ENCODE data around the gene SCAND1. TPM values are rescaled to one million over a fixed set of nuclear protein-coding genes. Genes with fewer than 3 reads are reported as not detected.

SCAND1 gene
- total RNA-seq, 1 donor from 2014 or later = 97.8 TPM

GRCh38 chr20:35939264-35939663 lies 15.0 kb downstream of the SCAND1 start:
- Mint-ChIP-seq H3K27me3 (ENCODE audit: unreplicated experiment) (peaks cover 4% of the 10 kb centered on the region), H3K9me3 (ENCODE audit: unreplicated experiment) (peaks cover 1% of the 10 kb centered on the region), H3K36me3 (ENCODE audit: unreplicated experiment) (no peaks in the 10 kb centered on the region), H3K4me1 (ENCODE audit: low read depth, unreplicated experiment) (peaks cover 4% of the 10 kb centered on the region), H3K27ac (ENCODE audit: unreplicated experiment) (no peak overlapping the region), H3K4me3 (ENCODE audit: unreplicated experiment) (no peak overlapping the region)
- DNase-seq = no peak
- no peak for TF ChIP-seq CTCF (IDR thresholded peaks at IDR 0.05; ENCODE audit: partially characterized antibody, unreplicated experiment)

DNA sequence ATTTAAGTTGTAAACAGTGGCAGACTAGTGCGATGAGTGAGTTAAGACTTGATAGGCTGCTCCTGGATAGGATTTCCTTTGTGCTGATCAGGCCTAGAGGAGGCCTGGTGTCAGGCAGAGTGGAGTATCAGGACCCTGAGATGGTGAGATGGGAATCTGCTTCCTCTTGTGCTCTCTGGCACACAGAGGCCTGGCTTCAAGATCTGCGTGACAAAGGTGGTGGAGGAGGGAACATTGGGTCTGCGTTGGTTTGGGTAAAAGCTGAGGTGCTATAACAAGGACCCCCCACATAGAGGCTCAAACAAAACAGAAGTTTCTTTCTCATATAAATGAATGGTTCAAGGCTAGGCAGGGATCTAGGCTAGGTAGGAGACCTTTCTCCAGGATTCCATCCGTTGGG lies 20.3 kb downstream of the SCAND1 start:
- peaks cover 3% of the 10 kb centered on the region for H3K9me3 Mint-ChIP-seq (ENCODE audit: unreplicated experiment)

DNA sequence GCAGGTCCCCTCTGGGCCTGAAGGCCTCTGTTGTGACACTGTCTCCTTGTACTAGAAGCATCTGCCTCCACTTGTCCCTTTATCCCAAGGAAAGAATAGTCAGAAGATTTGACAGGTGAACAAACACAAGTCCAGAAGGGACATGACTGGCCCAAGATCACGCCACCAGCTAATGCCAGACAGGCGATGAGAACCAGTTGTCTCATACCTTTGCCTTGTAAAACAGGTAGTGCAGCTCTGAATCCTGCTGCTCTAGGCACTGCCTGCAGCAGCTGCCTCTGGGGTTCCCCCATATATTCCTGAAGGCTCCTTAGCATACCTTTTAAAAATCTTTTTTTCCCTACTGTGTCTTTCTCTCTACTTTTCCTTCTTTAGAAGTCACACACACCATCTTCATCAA lies 25.0 kb downstream of the SCAND1 start:
- DNase-seq = no peak
- Mint-ChIP-seq H3K9me3 (ENCODE audit: unreplicated experiment) (peaks cover 2% of the 10 kb centered on the region), H3K27me3 (ENCODE audit: unreplicated experiment) (peaks cover 2% of the 10 kb centered on the region), H3K36me3 (ENCODE audit: unreplicated experiment) (peaks cover 4% of the 10 kb centered on the region), H3K4me3 (ENCODE audit: unreplicated experiment) (no peak overlapping the region), H3K4me1 (ENCODE audit: low read depth, unreplicated experiment) (peaks cover 7% of the 10 kb centered on the region), H3K27ac (ENCODE audit: unreplicated experiment) (no peak overlapping the region)
- no peak for TF ChIP-seq CTCF (IDR thresholded peaks at IDR 0.05; ENCODE audit: partially characterized antibody, unreplicated experiment)

More for the DNA sequence above, 20.3 kb downstream of the SCAND1 start:
- Mint-ChIP-seq H3K36me3 (ENCODE audit: unreplicated experiment) (peaks cover 4% of the 10 kb centered on the region), H3K4me3 (ENCODE audit: unreplicated experiment) (no peak overlapping the region), H3K27ac (ENCODE audit: unreplicated experiment) (peak overlapping the region; percentile 52), H3K27me3 (ENCODE audit: unreplicated experiment) (peaks cover 5% of the 10 kb centered on the region), H3K4me1 (ENCODE audit: low read depth, unreplicated experiment) (peaks cover 9% of the 10 kb centered on the region)
- no peak for TF ChIP-seq CTCF (IDR thresholded peaks at IDR 0.05; ENCODE audit: partially characterized antibody, unreplicated experiment)
- DNase-seq = no peak

DNA sequence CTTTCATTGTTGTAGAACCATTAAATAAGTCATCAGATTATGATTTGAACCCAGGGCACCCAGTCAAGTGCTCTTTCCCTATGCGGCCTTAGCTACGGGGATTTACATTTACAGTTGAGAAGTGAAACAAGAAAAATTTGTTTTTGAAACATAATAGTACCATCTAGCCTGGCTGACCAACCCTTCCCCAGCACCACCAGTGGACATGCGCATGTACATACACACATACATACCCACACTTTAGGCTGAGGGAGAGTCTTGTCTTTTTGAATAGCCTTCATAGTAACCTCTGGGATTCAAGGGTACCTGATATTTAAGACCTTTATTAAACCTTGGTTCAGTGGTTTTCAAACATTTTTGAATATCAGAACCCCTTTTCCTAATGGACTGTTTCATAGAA lies 33.8 kb downstream of the SCAND1 start:
- no peak overlapping the region for H3K4me3 Mint-ChIP-seq (ENCODE audit: unreplicated experiment)
- H3K27ac Mint-ChIP-seq (ENCODE audit: unreplicated experiment) = no peak overlapping the region

GRCh38 chr20:35918021-35918420 lies 36.3 kb downstream of the SCAND1 start:
- Mint-ChIP-seq H3K9me3 (ENCODE audit: unreplicated experiment) (no peaks in the 10 kb centered on the region), H3K4me3 (ENCODE audit: unreplicated experiment) (no peak overlapping the region), H3K36me3 (ENCODE audit: unreplicated experiment) (no peaks in the 10 kb centered on the region)

More for the DNA sequence above, 33.8 kb downstream of the SCAND1 start:
- no peaks in the 10 kb centered on the region for H3K9me3 Mint-ChIP-seq (ENCODE audit: unreplicated experiment)
- no peaks in the 10 kb centered on the region for H3K4me1 Mint-ChIP-seq (ENCODE audit: low read depth, unreplicated experiment)
- TF ChIP-seq CTCF (IDR thresholded peaks at IDR 0.05; ENCODE audit: partially characterized antibody, unreplicated experiment) = no peak
- no peaks in the 10 kb centered on the region for H3K27me3 Mint-ChIP-seq (ENCODE audit: unreplicated experiment)
- DNase-seq = no peak
- H3K36me3 Mint-ChIP-seq (ENCODE audit: unreplicated experiment) = no peaks in the 10 kb centered on the region

More at GRCh38 chr20:35918021-35918420, 36.3 kb downstream of the SCAND1 start:
- Mint-ChIP-seq H3K27me3 (ENCODE audit: unreplicated experiment) (no peaks in the 10 kb centered on the region), H3K4me1 (ENCODE audit: low read depth, unreplicated experiment) (no peaks in the 10 kb centered on the region), H3K27ac (ENCODE audit: unreplicated experiment) (no peak overlapping the region)
- DNase-seq = no peak
- TF ChIP-seq CTCF (IDR thresholded peaks at IDR 0.05; ENCODE audit: partially characterized antibody, unreplicated experiment) = no peak

All from glutamatergic neuron (in vitro differentiated cells).